ENCODE data around the gene TTC34.

DNA sequence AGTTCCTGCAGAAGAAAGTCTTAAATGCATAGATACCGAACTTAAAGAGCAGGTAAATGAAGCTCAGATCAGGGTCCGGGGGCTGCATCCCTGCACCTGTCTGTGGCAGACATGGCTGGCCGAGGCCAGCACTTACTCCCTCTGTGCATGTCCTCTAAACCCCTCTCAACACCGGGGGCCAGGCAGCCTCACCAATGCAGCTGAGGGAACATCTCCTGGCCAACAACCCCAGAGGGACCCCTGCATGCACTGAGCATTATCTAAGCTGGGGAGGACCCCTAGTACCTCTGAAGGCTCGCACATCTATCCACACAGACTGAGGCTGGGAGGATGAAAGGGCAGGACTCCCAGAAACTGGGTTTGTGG is 18.4 kb downstream of the TTC34 start:
- TF ChIP-seq, protein P1, sequence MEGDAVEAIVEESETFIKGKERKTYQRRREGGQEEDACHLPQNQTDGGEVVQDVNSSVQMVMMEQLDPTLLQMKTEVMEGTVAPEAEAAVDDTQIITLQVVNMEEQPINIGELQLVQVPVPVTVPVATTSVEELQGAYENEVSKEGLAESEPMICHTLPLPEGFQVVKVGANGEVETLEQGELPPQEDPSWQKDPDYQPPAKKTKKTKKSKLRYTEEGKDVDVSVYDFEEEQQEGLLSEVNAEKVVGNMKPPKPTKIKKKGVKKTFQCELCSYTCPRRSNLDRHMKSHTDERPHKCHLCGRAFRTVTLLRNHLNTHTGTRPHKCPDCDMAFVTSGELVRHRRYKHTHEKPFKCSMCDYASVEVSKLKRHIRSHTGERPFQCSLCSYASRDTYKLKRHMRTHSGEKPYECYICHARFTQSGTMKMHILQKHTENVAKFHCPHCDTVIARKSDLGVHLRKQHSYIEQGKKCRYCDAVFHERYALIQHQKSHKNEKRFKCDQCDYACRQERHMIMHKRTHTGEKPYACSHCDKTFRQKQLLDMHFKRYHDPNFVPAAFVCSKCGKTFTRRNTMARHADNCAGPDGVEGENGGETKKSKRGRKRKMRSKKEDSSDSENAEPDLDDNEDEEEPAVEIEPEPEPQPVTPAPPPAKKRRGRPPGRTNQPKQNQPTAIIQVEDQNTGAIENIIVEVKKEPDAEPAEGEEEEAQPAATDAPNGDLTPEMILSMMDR (IDR thresholded peaks at IDR 0.05): no peak
- TF ChIP-seq EP300 (IDR thresholded peaks at IDR 0.05) (no peak), POLR2A (IDR thresholded peaks at IDR 0.05) (no peak), POLR2AphosphoS5 (IDR thresholded peaks at IDR 0.05) (no peak)
